ENCODE results near the gene NADK2.

NADK2 gene

DNA sequence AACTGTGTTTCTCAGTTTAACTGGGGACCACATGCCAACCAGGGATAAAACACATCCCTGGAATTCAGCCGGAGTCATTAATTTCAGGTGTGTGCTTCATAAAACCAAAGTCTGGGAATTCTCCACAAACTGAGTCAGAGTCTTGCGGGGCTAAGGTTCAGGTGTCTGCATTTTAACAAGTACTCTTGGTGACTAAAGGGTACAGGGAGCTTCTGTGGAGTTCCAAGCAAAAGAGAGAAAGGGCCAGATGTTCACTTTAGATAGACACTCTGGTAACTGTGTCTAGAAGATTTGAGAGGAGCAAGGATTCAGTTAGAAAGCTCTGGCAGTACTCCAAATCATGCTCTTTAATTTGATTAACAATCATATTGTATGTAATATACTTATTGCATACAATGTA is 4.0 kb downstream of the NADK2 start:
- H3K36me3 Mint-ChIP-seq = peaks cover 5% of the 10 kb centered on the region
- no peaks in the 10 kb centered on the region for H3K9me3 Mint-ChIP-seq
- no peak overlapping the region for H3K27ac Mint-ChIP-seq
- no peak overlapping the region for H3K4me3 Mint-ChIP-seq
- H3K4me1 Mint-ChIP-seq = peaks cover 39% of the 10 kb centered on the region
- DNase-seq (ENCODE audit: low spot score in 2 of 2) (no peak), ATAC-seq (no peak)

DNA sequence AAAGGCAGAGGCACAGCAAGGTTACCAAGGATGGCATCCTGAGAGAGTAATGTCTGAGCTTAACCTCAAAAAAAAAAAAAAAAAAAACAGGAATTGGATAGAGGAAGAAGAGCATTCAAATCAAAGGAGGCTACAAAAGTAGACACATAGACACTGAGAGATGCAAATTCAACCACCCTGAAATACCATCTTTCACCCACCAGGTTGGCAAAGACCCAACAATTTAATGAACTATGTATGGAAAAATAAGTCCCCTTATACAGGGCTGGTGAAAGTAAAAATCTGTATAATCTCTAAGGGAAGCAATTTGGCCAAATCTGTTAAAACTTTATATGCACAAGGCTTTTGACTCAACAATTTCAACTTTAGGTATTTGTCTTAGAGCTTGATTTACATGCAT is 4.9 kb downstream of the NADK2 start:
- Mint-ChIP-seq H3K4me1 (peaks cover 30% of the 10 kb centered on the region), H3K36me3 (no peaks in the 10 kb centered on the region), H3K27ac (no peak overlapping the region), H3K9me3 (no peaks in the 10 kb centered on the region), H3K4me3 (no peak overlapping the region)
- DNase-seq (ENCODE audit: low spot score in 2 of 2) = no peak
- no peak for ATAC-seq

DNA sequence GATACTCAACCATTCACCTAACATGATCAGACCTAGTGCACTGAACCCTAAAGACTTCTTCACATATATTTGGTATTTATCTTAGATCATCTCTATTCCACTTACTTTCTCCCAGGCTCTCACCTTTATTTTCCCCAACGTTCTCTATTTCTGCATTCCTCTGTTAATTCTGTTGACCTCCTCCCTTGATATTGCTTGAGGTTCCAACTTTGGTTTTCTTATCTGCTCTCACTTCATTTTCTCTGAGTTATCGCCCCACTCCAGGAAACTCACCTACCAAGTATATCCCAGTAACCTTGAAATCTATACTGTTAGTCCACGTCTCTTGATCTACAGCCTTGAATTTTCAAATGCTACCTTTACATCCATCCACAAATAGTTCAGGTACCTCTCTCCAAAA is 9.2 kb downstream of the NADK2 start:
- Mint-ChIP-seq H3K4me1 (peaks cover 17% of the 10 kb centered on the region), H3K36me3 (no peaks in the 10 kb centered on the region), H3K9me3 (no peaks in the 10 kb centered on the region), H3K4me3 (no peak overlapping the region), H3K27ac (no peak overlapping the region)
- DNase-seq (ENCODE audit: low spot score in 2 of 2) = no peak
- no peak for ATAC-seq

DNA sequence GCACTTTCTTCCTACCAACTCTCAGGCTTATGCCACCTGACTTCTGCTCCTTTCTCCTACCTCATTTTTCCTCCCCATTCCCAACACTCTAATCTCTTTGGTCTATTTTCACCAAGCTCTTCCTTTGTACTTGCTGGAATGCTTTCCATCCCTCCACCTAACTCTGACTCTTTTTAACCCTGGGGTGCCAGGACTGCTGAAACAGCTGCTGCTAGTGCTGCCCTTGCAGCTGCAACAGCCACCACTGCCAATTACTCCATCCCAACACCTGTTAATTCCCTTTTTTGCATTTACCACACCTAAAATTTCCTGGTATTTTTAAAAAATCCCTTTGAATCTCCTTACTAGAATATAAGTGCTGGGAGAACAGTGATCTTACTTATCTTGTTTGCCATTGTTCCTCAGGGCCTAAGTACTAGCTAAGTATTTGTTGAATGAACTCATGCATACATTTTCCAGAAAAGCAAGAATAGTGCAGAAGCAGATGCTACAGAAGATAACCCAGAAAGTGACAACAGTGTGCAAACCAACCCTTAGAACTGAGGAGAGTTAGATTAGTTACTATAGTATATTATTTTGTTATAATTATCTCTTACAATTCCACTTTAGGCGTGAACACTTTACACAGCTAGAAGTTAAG is 11.5 kb downstream of the NADK2 start:
- ATAC-seq (no peak), DNase-seq (ENCODE audit: low spot score in 2 of 2) (no peak)
- Mint-ChIP-seq H3K36me3 (peaks cover 11% of the 10 kb centered on the region), H3K9me3 (no peaks in the 10 kb centered on the region), H3K4me1 (peaks cover 7% of the 10 kb centered on the region), H3K27ac (no peak overlapping the region), H3K4me3 (no peak overlapping the region)

DNA sequence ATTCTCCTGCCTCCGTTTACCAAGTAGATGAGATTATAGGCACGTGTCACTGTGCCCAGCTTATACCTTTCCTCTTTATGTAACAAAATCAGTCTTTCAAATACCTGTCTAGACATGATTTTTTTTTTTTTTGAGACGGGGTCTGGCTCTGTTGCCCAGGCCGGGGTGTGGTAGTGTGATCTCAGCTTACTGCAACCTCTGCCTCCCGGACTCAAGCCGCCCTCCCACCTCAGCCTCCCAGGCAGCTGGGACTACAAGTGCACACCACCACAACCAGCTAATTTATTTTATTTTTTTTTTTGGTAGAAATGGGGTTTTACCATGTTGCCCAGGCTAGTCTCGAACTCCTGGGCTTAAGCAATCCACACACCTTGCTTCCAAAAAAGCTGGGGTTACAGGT is 13.2 kb downstream of the NADK2 start:
- H3K36me3 Mint-ChIP-seq = peaks cover 11% of the 10 kb centered on the region
- H3K4me3 Mint-ChIP-seq = no peak overlapping the region
- peaks cover 7% of the 10 kb centered on the region for H3K4me1 Mint-ChIP-seq
- DNase-seq (ENCODE audit: low spot score in 2 of 2) = no peak
- H3K9me3 Mint-ChIP-seq = no peaks in the 10 kb centered on the region
- ATAC-seq = no peak
- no peak overlapping the region for H3K27ac Mint-ChIP-seq

DNA sequence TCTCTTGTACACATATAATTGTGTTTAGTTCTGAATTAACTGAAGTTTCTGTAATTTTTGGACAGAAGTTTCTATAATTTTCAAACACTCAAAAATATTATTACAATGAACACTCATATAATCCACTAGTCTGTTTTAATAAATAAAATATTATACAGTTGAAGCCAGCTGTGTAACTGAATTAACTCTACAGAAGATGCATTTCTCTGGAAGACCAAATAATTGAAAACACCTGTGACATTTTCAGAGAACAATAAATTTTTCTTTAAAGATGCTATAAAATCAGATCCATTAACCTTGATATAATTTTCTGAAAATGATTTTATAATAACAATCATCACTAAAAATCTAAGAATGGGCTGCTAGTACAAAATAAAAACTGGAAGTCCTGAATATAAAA is 14.7 kb downstream of the NADK2 start:
- H3K9me3 Mint-ChIP-seq = no peaks in the 10 kb centered on the region
- H3K27ac Mint-ChIP-seq = no peak overlapping the region
- H3K36me3 Mint-ChIP-seq = peaks cover 11% of the 10 kb centered on the region
- DNase-seq (ENCODE audit: low spot score in 2 of 2) = no peak
- no peak overlapping the region for H3K4me3 Mint-ChIP-seq
- peaks cover 7% of the 10 kb centered on the region for H3K4me1 Mint-ChIP-seq
- ATAC-seq = no peak

DNA sequence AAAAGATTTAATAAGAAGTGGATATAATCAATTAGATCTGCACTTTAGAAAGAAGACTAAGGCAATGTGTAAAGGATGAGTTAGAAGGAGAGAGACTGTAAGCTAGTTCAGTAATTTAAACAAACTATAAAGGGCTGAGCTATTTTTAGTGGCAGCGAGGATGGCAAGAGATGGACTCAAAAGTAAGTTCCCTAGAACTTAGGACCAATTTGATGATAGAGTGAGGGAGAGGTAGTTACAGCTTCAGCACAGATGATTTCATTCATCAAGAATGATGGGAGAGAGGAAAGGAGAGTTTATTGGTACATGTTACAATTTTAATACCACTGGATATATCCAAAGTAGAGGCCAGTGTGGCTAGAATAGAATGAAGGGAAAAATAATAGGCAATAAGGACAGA is 19.1 kb downstream of the NADK2 start:
- Mint-ChIP-seq H3K9me3 (no peaks in the 10 kb centered on the region), H3K27ac (no peak overlapping the region), H3K36me3 (peaks cover 29% of the 10 kb centered on the region), H3K4me3 (no peak overlapping the region), H3K4me1 (no peaks in the 10 kb centered on the region)
- DNase-seq (ENCODE audit: low spot score in 2 of 2) = no peak
- ATAC-seq = no peak

DNA sequence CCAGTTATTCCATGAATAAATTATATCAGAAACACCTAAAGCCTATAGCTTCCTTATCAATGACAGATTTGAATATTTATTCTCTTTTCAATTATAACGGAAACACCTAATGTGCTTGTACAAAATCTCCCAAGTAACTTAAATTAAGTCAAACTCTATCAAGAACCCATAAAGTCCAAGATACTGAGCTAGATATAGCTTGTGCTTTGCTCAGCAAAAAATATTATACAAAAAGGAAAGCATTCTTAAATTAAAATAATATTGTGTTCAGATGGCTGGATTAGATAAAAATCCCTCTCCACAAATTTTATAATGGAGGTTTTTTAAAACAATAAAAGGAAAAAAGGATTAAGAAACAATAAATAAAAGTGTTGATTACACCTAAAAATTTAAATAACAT is 23.7 kb downstream of the NADK2 start:
- Mint-ChIP-seq H3K9me3 (no peaks in the 10 kb centered on the region), H3K4me1 (no peaks in the 10 kb centered on the region), H3K4me3 (no peak overlapping the region), H3K27ac (no peak overlapping the region), H3K36me3 (peaks cover 42% of the 10 kb centered on the region)
- ATAC-seq = no peak
- no peak for DNase-seq (ENCODE audit: low spot score in 2 of 2)

DNA sequence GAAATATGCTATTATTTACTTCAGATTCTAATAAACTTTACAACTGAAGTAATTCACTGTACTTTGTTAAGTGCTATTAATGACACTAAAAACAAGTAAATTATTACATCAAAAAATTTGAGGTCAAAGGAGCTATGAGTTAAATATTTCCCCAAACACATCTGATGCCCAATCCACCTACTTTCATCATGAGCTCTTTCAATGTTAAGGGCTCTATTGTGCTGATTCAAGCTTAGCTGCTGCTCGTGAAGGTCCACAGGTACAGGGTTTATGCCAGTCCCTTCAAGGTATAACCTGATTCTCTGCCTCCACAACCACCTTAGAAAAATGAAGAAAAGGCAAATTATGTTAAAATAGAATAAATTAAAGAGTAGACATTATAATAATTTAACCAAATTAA is 24.2 kb downstream of the NADK2 start:
- Mint-ChIP-seq H3K4me1 (no peaks in the 10 kb centered on the region), H3K4me3 (no peak overlapping the region), H3K9me3 (no peaks in the 10 kb centered on the region), H3K36me3 (peaks cover 47% of the 10 kb centered on the region), H3K27ac (no peak overlapping the region)
- no peak for DNase-seq (ENCODE audit: low spot score in 2 of 2)
- no peak for ATAC-seq

DNA sequence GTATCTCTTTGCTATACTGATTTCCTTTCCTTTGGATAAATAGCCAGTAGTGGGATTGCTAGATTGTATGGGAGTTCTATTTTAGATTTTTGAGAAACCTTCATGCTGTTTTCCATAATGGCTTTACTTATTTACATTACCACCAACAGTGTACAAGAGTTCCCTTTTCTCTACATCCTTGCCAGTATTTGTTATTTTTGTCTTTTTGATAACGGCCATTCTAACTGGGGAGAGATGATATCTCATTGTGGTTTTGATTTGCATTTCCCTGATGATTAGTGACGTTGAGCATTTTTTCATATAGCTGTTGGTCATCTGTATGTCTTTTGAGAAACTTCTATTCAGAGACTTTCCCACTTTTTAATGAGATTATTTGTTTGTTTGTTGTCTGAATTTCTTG is 25.8 kb downstream of the NADK2 start:
- no peak overlapping the region for H3K4me3 Mint-ChIP-seq
- H3K27ac Mint-ChIP-seq = no peak overlapping the region
- no peak for DNase-seq (ENCODE audit: low spot score in 2 of 2)
- no peak for ATAC-seq
- H3K9me3 Mint-ChIP-seq = no peaks in the 10 kb centered on the region
- H3K4me1 Mint-ChIP-seq = no peaks in the 10 kb centered on the region
- H3K36me3 Mint-ChIP-seq = peaks cover 59% of the 10 kb centered on the region

DNA sequence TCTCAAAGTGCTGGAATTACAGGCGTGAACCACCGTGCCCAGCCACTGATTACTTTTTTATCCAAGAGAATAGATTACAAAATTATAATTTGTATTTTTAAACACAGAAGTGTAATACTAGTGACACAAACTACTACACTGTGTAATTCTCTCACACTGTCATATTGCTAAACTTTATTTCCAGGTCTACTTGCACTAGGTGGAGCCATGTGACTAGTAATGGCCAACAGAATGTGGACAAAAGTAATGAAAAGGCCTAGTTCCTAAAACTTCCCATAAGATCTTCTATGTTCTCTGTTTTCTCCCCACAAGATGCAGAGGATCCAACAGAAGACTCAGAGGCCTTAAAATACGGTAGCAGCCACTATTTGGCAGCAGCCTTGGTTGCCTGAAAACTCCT is 27.3 kb downstream of the NADK2 start:
- no peak for ATAC-seq
- Mint-ChIP-seq H3K36me3 (peaks cover 63% of the 10 kb centered on the region), H3K9me3 (no peaks in the 10 kb centered on the region), H3K4me1 (no peaks in the 10 kb centered on the region), H3K27ac (no peak overlapping the region), H3K4me3 (no peak overlapping the region)
- DNase-seq (ENCODE audit: low spot score in 2 of 2) = no peak

DNA sequence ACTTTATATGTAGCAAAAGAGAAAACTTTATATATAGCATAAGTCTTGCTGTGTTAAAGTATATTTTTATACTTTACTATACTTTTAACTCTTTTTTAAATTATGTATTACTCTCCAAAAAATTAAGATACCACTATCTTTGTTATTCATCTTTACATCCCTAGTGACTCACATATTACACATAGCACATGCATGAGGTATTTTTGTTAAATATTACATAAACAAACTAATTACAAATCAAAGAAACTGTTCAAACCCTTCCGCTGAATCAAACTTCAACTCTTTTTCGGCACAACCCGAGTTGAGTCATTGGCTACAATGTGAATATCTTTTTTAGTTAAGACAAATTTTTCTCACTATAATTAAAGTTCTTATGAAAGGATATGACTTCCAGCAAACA is 32.1 kb downstream of the NADK2 start:
- ATAC-seq = no peak
- no peak for DNase-seq (ENCODE audit: low spot score in 2 of 2)
- H3K36me3 Mint-ChIP-seq = peaks cover 46% of the 10 kb centered on the region

DNA sequence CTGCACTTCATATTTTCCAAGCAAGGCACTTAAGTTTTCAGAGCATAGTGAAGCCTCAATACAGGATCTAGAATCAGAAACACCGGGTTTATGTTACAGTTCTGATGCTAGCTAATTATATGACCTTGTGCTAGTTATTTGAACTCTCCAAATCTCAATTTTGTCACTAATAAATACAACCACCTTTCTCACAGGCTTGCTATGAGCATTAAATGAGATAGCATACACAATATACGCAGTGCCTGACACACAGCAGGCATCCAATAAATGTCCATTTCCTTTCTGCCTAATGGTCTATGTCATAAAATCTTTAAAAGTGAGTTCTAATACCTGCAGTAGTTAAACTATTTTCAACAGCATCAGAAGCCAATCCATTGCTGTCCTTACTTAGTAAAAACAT is 32.9 kb downstream of the NADK2 start:
- no peak for ATAC-seq

More for the DNA sequence above, 32.1 kb downstream of the NADK2 start:
- no peaks in the 10 kb centered on the region for H3K9me3 Mint-ChIP-seq
- no peaks in the 10 kb centered on the region for H3K4me1 Mint-ChIP-seq
- no peak overlapping the region for H3K27ac Mint-ChIP-seq
- H3K4me3 Mint-ChIP-seq = no peak overlapping the region

DNA sequence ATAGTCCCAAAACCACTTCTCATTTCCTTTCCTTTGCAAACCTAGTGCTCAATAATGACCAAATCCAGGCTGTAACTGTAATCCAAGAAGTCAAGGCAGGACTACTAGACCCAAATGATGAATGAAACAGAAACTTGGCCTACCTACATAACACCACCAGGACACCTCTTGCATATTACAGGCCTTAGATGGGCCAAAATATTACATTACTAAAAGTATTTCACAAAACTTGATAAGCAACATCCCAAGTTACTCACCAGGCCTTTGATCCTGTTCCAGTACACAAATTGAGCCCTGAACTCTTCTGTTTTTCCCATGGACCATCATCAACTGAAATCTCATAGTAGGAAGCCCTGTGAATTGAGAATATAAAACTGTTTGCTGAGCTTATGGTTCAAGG is 34.8 kb downstream of the NADK2 start:
- ATAC-seq (no peak), DNase-seq (ENCODE audit: low spot score in 2 of 2) (no peak)
- H3K4me1 Mint-ChIP-seq = no peaks in the 10 kb centered on the region
- H3K27ac Mint-ChIP-seq = no peak overlapping the region
- peaks cover 29% of the 10 kb centered on the region for H3K36me3 Mint-ChIP-seq
- no peak overlapping the region for H3K4me3 Mint-ChIP-seq
- H3K9me3 Mint-ChIP-seq = no peaks in the 10 kb centered on the region

More for the DNA sequence above, 32.9 kb downstream of the NADK2 start:
- Mint-ChIP-seq H3K4me1 (no peaks in the 10 kb centered on the region), H3K27ac (no peak overlapping the region), H3K4me3 (no peak overlapping the region), H3K9me3 (no peaks in the 10 kb centered on the region), H3K36me3 (peaks cover 43% of the 10 kb centered on the region)
- no peak for DNase-seq (ENCODE audit: low spot score in 2 of 2)

DNA sequence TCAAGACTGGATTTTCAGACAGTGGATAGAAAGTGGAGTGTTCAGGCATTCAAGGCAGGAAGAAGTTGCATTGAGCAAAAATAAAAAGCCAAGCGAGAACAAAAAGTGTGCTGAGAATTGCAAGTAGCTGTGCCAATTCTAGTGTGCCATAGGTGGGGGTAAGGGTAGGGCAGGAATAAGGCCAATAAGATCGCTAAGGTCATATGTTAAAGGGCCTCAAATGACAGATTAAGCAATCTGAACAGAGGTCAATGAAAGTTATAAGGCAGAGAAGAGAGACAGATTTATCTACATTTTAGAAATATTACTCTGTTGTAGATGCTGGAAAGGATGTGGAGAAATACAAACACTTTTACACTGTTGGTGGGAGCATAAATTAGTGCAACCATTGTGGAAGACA is 36.4 kb downstream of the NADK2 start:
- H3K36me3 Mint-ChIP-seq = peaks cover 28% of the 10 kb centered on the region
- ATAC-seq (no peak), DNase-seq (ENCODE audit: low spot score in 2 of 2) (no peak)
- no peak overlapping the region for H3K4me3 Mint-ChIP-seq
- no peak overlapping the region for H3K27ac Mint-ChIP-seq
- no peaks in the 10 kb centered on the region for H3K9me3 Mint-ChIP-seq
- no peaks in the 10 kb centered on the region for H3K4me1 Mint-ChIP-seq

DNA sequence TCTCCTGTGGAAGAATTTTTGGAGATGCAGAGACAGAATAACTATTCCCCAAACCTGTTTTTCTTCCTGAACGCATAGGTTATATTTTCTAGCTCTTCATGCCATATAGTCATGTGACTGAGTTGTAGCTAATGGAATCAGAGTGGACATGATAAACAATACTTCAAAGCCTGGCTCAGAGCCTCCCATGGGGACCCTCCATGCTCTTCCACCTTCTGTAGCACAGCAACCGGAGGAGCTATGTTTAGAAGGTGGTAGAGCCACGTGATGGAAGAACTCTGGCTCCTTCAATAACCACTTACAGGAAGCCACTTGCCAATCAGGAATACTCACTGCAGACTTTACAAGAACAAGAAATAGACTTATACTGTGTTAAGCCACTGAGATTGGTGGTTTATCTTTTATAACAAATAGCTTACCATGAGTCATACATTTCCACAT is 39.2 kb downstream of the NADK2 start:
- H3K4me3 Mint-ChIP-seq = no peak overlapping the region
- H3K4me1 Mint-ChIP-seq = no peaks in the 10 kb centered on the region
- ATAC-seq (no peak), DNase-seq (ENCODE audit: low spot score in 2 of 2) (no peak)
- no peaks in the 10 kb centered on the region for H3K9me3 Mint-ChIP-seq
- H3K36me3 Mint-ChIP-seq = peaks cover 40% of the 10 kb centered on the region
- H3K27ac Mint-ChIP-seq = no peak overlapping the region

DNA sequence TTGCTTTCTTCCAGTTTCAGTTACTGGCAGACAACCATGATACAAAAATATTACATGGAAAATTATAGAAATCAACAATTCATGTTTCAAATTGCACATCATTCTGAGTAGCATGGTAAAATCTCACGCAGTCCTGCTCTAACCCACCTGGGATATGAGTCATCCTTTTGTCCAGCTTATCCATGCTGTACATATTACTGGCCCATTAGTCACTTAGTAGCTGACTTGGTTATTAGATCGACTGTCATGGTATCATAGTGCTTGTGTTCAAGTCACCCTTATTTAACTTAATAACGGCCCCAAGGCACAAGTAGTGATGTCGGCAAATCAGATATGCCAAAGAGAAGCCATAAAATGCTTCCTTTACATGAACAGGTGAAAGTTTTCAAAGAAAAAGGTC is 41.2 kb downstream of the NADK2 start:
- ATAC-seq (no peak), DNase-seq (ENCODE audit: low spot score in 2 of 2) (no peak)
- H3K9me3 Mint-ChIP-seq = no peaks in the 10 kb centered on the region
- H3K36me3 Mint-ChIP-seq = peaks cover 48% of the 10 kb centered on the region
- H3K4me1 Mint-ChIP-seq = no peaks in the 10 kb centered on the region
- H3K4me3 Mint-ChIP-seq = no peak overlapping the region
- no peak overlapping the region for H3K27ac Mint-ChIP-seq
